Activated B cell treated with CpG ODN at 0.5 μM for 24 hours (primary cell): Measurements from ENCODE around the gene LRRC37B. TPM values are rescaled to one million over a fixed set of nuclear protein-coding genes. Genes with fewer than 3 reads are reported as not detected.
"Not testable (repeated sequence)": the region's sequence is repeated elsewhere in the genome, so short reads cannot be mapped to it uniquely, and the experiment has no call there.

Experiments used
- ATAC-seq: fragments of 200-7000 bp; cut with Tn5 transposase; one replicate; pipeline ENCODE4 v1.10.0; 2021; ENCODE audit warnings: low read depth, mild to moderate bottlenecking, moderate library complexity
- CTCF ChIA-PET: fragments of 350-600 bp; sonication (Branson Sonifier 250); formaldehyde crosslinking; loops from one replicate; lab custom pipeline; 2021; ENCODE audit warnings: antibody characterized with exemption; lab: Charles Lee
- POLR2A ChIA-PET: fragments of 350-600 bp; sonication (Branson Sonifier 250); formaldehyde crosslinking; loops from one replicate; lab custom pipeline; 2021; ENCODE audit warnings: antibody characterized with exemption; lab: Charles Lee
- DNase-seq: peaks from one replicate; pipeline ENCODE4 v3.0.0; 2022
- H3K27ac Mint-ChIP-seq: one replicate; pipeline ENCODE4 v1.8.0; 2020; ENCODE audit warnings: mixed read lengths
- H3K27me3 Mint-ChIP-seq: one replicate; pipeline ENCODE4 v1.8.0; 2021; ENCODE audit warnings: mixed read lengths
- H3K36me3 Mint-ChIP-seq: one replicate; pipeline ENCODE4 v1.8.0; 2021; ENCODE audit warnings: low read depth, mixed read lengths
- H3K4me1 Mint-ChIP-seq: one replicate; pipeline ENCODE4 v1.8.0; 2021; ENCODE audit warnings: mixed read lengths
- H3K4me3 Mint-ChIP-seq: one replicate; pipeline ENCODE4 v1.8.0; 2020; ENCODE audit warnings: mild to moderate bottlenecking, mixed read lengths
- H3K9me3 Mint-ChIP-seq: one replicate; pipeline ENCODE4 v1.8.0; 2020; ENCODE audit warnings: mixed read lengths
- CTCF ChIP-seq: fragments of 200-600 bp; IDR thresholded peaks from one replicate; pipeline ENCODE4 v1.8.0; 2022; ENCODE audit warnings: antibody characterized with exemption, mild to moderate bottlenecking
- intact Hi-C: fragments of 100-400 bp; cut with micrococcal nuclease; formaldehyde crosslinking; loops from one replicate; pipeline ENCODE4 v1.15.1; 2024
- total RNA-seq: library from RNA; stranded (reverse); gene quantifications from 2 replicates; pipeline ENCODE4 v1.2.3, GENCODE V29; 2022

Gene LRRC37B
- total RNA-seq, 1 donor from 2014 or later, result 19.5 TPM

GRCh38 chr17:32021615-32021955 is 14.4 kb downstream of the LRRC37B start:
- no peak overlapping the region for H3K4me3 Mint-ChIP-seq
- no peak overlapping the region for H3K27ac Mint-ChIP-seq
- CTCF ChIA-PET, result no interaction called here
- DNase-seq (no peak), ATAC-seq (no peak)
- POLR2A ChIA-PET, result no interaction called here
- H3K36me3 Mint-ChIP-seq, result peaks cover 35% of the 10 kb centered on the region
- TF ChIP-seq CTCF, result no peak
- intact Hi-C loops, result no loop called here
- no peaks in the 10 kb centered on the region for H3K4me1 Mint-ChIP-seq
- H3K27me3 Mint-ChIP-seq, result no peaks in the 10 kb centered on the region
- no peaks in the 10 kb centered on the region for H3K9me3 Mint-ChIP-seq

- H3K9me3 Mint-ChIP-seq, H3K27me3 Mint-ChIP-seq, H3K4me1 Mint-ChIP-seq, H3K4me3 Mint-ChIP-seq, DNase-seq, POLR2A ChIA-PET, H3K27ac Mint-ChIP-seq, intact Hi-C loops, CTCF ChIA-PET, ATAC-seq: not testable (repeated sequence)
- peaks cover 37% of the 10 kb centered on the region for H3K36me3 Mint-ChIP-seq
These were observed 15.4 kb downstream of the LRRC37B start for GRCh38 chr17:32022554-32022953.

- peaks cover 13% of the 10 kb centered on the region for H3K36me3 Mint-ChIP-seq
- H3K27ac Mint-ChIP-seq, H3K4me3 Mint-ChIP-seq, intact Hi-C loops, H3K27me3 Mint-ChIP-seq, H3K9me3 Mint-ChIP-seq, POLR2A ChIA-PET, CTCF ChIA-PET, DNase-seq, H3K4me1 Mint-ChIP-seq, ATAC-seq: not testable (repeated sequence)
These were observed 20.1 kb downstream of the LRRC37B start for GRCh38 chr17:32027271-32027670.

GRCh38 chr17:32033223-32033622 is 26.0 kb downstream of the LRRC37B start:
- no peaks in the 10 kb centered on the region for H3K27me3 Mint-ChIP-seq
- ATAC-seq (no peak), DNase-seq (no peak)
- no peaks in the 10 kb centered on the region for H3K9me3 Mint-ChIP-seq
- H3K27ac Mint-ChIP-seq, result no peak overlapping the region
- peaks cover 32% of the 10 kb centered on the region for H3K36me3 Mint-ChIP-seq
- TF ChIP-seq CTCF, result no peak
- ChIA-PET POLR2A (no interaction called here), CTCF (no interaction called here)
- H3K4me1 Mint-ChIP-seq, result no peaks in the 10 kb centered on the region
- H3K4me3 Mint-ChIP-seq, result no peak overlapping the region
- intact Hi-C loops, result no loop called here

GRCh38 chr17:32033812-32034211 is 26.6 kb downstream of the LRRC37B start:
- DNase-seq, CTCF ChIA-PET, H3K4me1 Mint-ChIP-seq: not testable (repeated sequence)

GRCh38 chr17:32040246-32040645 is 33.1 kb downstream of the LRRC37B start:
- H3K4me3 Mint-ChIP-seq, H3K4me1 Mint-ChIP-seq, ATAC-seq, H3K27ac Mint-ChIP-seq, H3K27me3 Mint-ChIP-seq, H3K9me3 Mint-ChIP-seq, CTCF ChIA-PET, DNase-seq, intact Hi-C loops, POLR2A ChIA-PET: not testable (repeated sequence)
- peaks cover 38% of the 10 kb centered on the region for H3K36me3 Mint-ChIP-seq

More at GRCh38 chr17:32033812-32034211, 26.6 kb downstream of the LRRC37B start:
- H3K36me3 Mint-ChIP-seq, result peaks cover 36% of the 10 kb centered on the region
- H3K4me3 Mint-ChIP-seq, intact Hi-C loops, H3K27ac Mint-ChIP-seq, ATAC-seq, POLR2A ChIA-PET, H3K27me3 Mint-ChIP-seq, H3K9me3 Mint-ChIP-seq: not testable (repeated sequence)

- H3K27ac Mint-ChIP-seq, POLR2A ChIA-PET, H3K27me3 Mint-ChIP-seq, DNase-seq, CTCF ChIA-PET, H3K4me1 Mint-ChIP-seq, ATAC-seq, intact Hi-C loops, H3K4me3 Mint-ChIP-seq, H3K9me3 Mint-ChIP-seq: not testable (repeated sequence)
- H3K36me3 Mint-ChIP-seq, result peaks cover 29% of the 10 kb centered on the region
These were observed 34.2 kb downstream of the LRRC37B start for GRCh38 chr17:32041306-32041875.

GRCh38 chr17:32042266-32042665 is 35.1 kb downstream of the LRRC37B start:
- intact Hi-C loops, CTCF ChIA-PET, H3K9me3 Mint-ChIP-seq, ATAC-seq, POLR2A ChIA-PET, H3K4me1 Mint-ChIP-seq, DNase-seq, H3K27me3 Mint-ChIP-seq, H3K27ac Mint-ChIP-seq, H3K4me3 Mint-ChIP-seq: not testable (repeated sequence)
- H3K36me3 Mint-ChIP-seq, result peaks cover 24% of the 10 kb centered on the region

- H3K27ac Mint-ChIP-seq, H3K9me3 Mint-ChIP-seq, intact Hi-C loops, H3K27me3 Mint-ChIP-seq, H3K4me3 Mint-ChIP-seq, H3K4me1 Mint-ChIP-seq, DNase-seq, ATAC-seq, CTCF ChIA-PET, POLR2A ChIA-PET: not testable (repeated sequence)
- H3K36me3 Mint-ChIP-seq, result peaks cover 25% of the 10 kb centered on the region
These were observed 38.4 kb downstream of the LRRC37B start for GRCh38 chr17:32045611-32046010.

GRCh38 chr17:32047663-32048062 is 40.5 kb downstream of the LRRC37B start:
- peaks cover 23% of the 10 kb centered on the region for H3K36me3 Mint-ChIP-seq
- POLR2A ChIA-PET, H3K4me1 Mint-ChIP-seq, H3K27me3 Mint-ChIP-seq, H3K9me3 Mint-ChIP-seq, H3K4me3 Mint-ChIP-seq, CTCF ChIA-PET, intact Hi-C loops, H3K27ac Mint-ChIP-seq, DNase-seq, ATAC-seq: not testable (repeated sequence)

- CTCF ChIA-PET, H3K27me3 Mint-ChIP-seq, ATAC-seq, H3K4me3 Mint-ChIP-seq, H3K27ac Mint-ChIP-seq, POLR2A ChIA-PET, intact Hi-C loops, H3K4me1 Mint-ChIP-seq, H3K36me3 Mint-ChIP-seq, H3K9me3 Mint-ChIP-seq, DNase-seq: not testable (repeated sequence)
These were observed 47.8 kb downstream of the LRRC37B start for GRCh38 chr17:32054985-32055384.
